Nephron progenitor cell (in vitro differentiated cells): ENCODE measurements around the gene KBTBD3.

Source experiments
- DNase-seq: peaks from one replicate; pipeline ENCODE4 v3.0.0; 2021
- H3K27ac Mint-ChIP-seq: 2 replicates; pipeline ENCODE4 v1.8.0; 2021; ENCODE audit warnings: mild to moderate bottlenecking, moderate library complexity, mixed read lengths
- H3K27me3 Mint-ChIP-seq: 2 replicates; pipeline ENCODE4 v1.8.0; 2021; ENCODE audit warnings: mild to moderate bottlenecking, low read depth, mixed read lengths; ENCODE audit not compliant: poor library complexity
- H3K36me3 Mint-ChIP-seq: 2 replicates; pipeline ENCODE4 v1.8.0; 2021; ENCODE audit warnings: low read depth, mixed read lengths
- H3K4me1 Mint-ChIP-seq: 2 replicates; pipeline ENCODE4 v1.8.0; 2021; ENCODE audit warnings: mixed read lengths
- H3K4me3 Mint-ChIP-seq: 2 replicates; pipeline ENCODE4 v1.8.0; 2021; ENCODE audit warnings: mild to moderate bottlenecking, moderate library complexity, mixed read lengths
- H3K9me3 Mint-ChIP-seq: 2 replicates; pipeline ENCODE4 v1.8.0; 2021; ENCODE audit warnings: mild to moderate bottlenecking, moderate library complexity, mixed read lengths
- CTCF ChIP-seq: fragments of 200-600 bp; sonication (generic); IDR thresholded peaks from 2 replicates; pipeline ENCODE4 v1.5.0; 2021; ENCODE audit warnings: antibody characterized with exemption

The KBTBD3 gene

GRCh38 chr11:106086850-106087249, 9.7 kb upstream of the KBTBD3 start:
- peaks cover 63% of the 10 kb centered on the region for H3K36me3 Mint-ChIP-seq
- H3K27me3 Mint-ChIP-seq = no peaks in the 10 kb centered on the region
- H3K4me1 Mint-ChIP-seq = peaks cover 35% of the 10 kb centered on the region
- no peak for TF ChIP-seq CTCF
- no peak overlapping the region for H3K4me3 Mint-ChIP-seq
- no peaks in the 10 kb centered on the region for H3K9me3 Mint-ChIP-seq
- H3K27ac Mint-ChIP-seq = peak overlapping the region; percentile 58
- DNase-seq = no peak

- Mint-ChIP-seq H3K27ac (peak overlapping the region; percentile 58), H3K4me3 (no peak overlapping the region), H3K27me3 (no peaks in the 10 kb centered on the region), H3K9me3 (no peaks in the 10 kb centered on the region), H3K36me3 (peaks cover 63% of the 10 kb centered on the region), H3K4me1 (peaks cover 39% of the 10 kb centered on the region)
- TF ChIP-seq CTCF = no peak
- DNase-seq = no peak
Measured at GRCh38 chr11:106086135-106086534, 9.0 kb upstream of the KBTBD3 start.

GRCh38 chr11:106082096-106082495, 4.9 kb upstream of the KBTBD3 start:
- peak overlapping the region; percentile 46 for H3K4me3 Mint-ChIP-seq
- H3K27ac Mint-ChIP-seq = no peak overlapping the region
- DNase-seq = no peak
- H3K4me1 Mint-ChIP-seq = peaks cover 52% of the 10 kb centered on the region
- H3K27me3 Mint-ChIP-seq = no peaks in the 10 kb centered on the region
- TF ChIP-seq CTCF = no peak
- H3K36me3 Mint-ChIP-seq = peaks cover 76% of the 10 kb centered on the region
- H3K9me3 Mint-ChIP-seq = no peaks in the 10 kb centered on the region

- no peaks in the 10 kb centered on the region for H3K27me3 Mint-ChIP-seq
- no peak for TF ChIP-seq CTCF
- H3K4me3 Mint-ChIP-seq = peak within 1 kb of the TSS; percentile 93
- peak within 1 kb of the TSS; percentile 100 for H3K27ac Mint-ChIP-seq
- DNase-seq = peak; percentile 68
- H3K36me3 Mint-ChIP-seq = peaks cover 36% of the 10 kb centered on the region
- H3K4me1 Mint-ChIP-seq = peaks cover 57% of the 10 kb centered on the region
- H3K9me3 Mint-ChIP-seq = no peaks in the 10 kb centered on the region
Measured at GRCh38 chr11:106077609-106078455, 685 bp upstream of the KBTBD3 start, which contains the start of gene AASDHPPT. TSS of gene AASDHPPT (plus strand) at chr11:106077662. CDS start at chr11:106077711, 49 bp downstream.

GRCh38 chr11:106076171-106076918, 802 bp downstream of the KBTBD3 start:
- no peak for TF ChIP-seq CTCF
- Mint-ChIP-seq H3K36me3 (peaks cover 21% of the 10 kb centered on the region), H3K4me1 (peaks cover 47% of the 10 kb centered on the region), H3K27me3 (no peaks in the 10 kb centered on the region), H3K27ac (peak overlapping the region; percentile 96), H3K4me3 (peak overlapping the region; percentile 93), H3K9me3 (no peaks in the 10 kb centered on the region)
- peak; percentile 6 for DNase-seq
